Activated CD4-positive, CD25-positive, alpha-beta regulatory T cell treated with anti-CD3 and anti-CD28 coated beads, Interleukin-2, amount 50 U/mL, for 24 hours (primary cell): ENCODE measurements around the gene PDF.

Experiments
- ATAC-seq, 2 donors: fragments of 150-1000 bp; cut with Tn5 transposase; one replicate each; pipeline ENCODE4 v1.10.0; 2021; ENCODE audit warnings: mild to moderate bottlenecking in 1 of 2, moderate library complexity in 1 of 2

The PDF gene

DNA sequence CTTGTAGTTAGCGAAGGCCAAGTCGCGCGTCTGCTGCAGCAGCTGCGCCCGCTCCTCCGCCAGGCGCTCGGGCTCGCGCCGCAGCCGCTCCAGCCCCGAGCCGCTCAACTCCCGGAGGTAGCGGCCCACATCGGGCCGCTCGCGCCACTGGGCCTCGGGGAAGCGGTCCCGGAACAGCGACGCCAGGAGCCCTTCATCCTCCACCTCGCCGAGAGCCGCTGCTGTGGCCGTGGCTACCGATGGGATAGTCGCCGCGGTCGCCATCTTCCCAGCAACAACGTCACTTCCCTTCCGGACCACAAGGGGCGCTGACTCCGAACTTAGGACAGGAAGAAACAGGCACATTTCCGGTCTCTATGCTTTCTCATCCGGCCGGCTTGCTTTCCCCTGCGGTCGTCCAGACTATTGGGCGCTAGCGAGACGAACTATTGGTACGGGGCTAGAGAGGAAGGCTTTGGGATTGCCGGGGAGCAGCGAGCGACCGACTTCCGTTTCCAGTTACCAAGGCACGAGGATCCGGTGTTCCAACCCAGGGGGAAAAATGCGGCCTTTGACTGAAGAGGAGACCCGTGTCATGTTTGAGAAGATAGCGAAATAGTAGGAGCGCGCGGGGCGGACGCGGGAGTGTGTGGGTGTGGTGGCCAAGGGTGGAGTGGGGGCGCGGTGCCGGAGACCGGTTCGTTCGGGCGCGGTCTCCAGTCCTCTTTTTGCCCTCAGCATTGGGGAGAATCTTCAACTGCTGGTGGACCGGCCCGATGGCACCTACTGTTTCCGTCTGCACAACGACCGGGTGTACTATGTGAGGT, 9.1 kb upstream of the PDF start, which contains the start of the genes COG8 and NIP7:
COG8 (minus strand) TSS at position 276 of the 806 bp plus-strand sequence; CDS start at position 264, 12 bp downstream.
NIP7 (plus strand) TSS at position 484 of the 806 bp plus-strand sequence; CDS start at position 542, 58 bp downstream.
- ATAC-seq, result peak; percentile 91 to 94

DNA sequence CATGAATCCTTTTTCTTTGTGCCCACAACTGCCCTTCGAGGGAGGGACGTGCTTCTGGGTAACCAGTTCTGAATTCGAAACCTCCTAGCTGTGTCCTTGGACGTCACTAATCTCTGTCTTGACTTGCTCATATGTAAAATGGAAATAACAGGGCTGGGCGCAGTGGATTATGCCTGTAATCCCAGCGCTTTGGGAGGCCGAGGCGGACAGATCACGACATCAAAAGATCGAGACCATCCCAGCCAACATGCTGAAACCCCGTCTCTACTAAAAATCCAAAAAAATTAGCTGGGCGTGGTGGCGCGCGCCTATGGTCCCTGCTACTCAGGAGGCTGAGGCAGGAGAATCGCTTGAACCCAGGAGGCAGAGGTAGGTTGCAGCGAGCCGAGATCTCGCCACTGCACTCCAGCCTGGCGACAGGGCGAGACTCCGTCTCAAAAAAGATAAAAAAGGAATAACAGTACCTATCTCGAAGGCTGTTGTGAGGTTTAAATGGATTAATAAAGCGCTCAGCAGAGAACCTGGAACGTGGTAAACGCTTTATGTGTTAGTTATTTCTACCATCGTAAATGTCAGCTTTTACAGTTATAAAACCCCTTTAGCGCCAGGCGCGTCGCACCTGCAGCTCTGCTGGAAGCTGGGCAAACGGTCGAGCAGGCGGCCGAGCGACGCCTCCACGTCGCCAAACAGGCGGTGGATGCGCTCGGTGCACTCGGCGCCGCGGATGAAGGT, 8.3 kb upstream of the PDF start:
- ATAC-seq, result no peak

- ATAC-seq, result no peak
Observed at GRCh38 chr16:69334696-69335095, 4.3 kb upstream of the PDF start.

- peak; percentile 50 to 51 for ATAC-seq
Observed at GRCh38 chr16:69329369-69330285, 761 bp downstream of the PDF start.

DNA sequence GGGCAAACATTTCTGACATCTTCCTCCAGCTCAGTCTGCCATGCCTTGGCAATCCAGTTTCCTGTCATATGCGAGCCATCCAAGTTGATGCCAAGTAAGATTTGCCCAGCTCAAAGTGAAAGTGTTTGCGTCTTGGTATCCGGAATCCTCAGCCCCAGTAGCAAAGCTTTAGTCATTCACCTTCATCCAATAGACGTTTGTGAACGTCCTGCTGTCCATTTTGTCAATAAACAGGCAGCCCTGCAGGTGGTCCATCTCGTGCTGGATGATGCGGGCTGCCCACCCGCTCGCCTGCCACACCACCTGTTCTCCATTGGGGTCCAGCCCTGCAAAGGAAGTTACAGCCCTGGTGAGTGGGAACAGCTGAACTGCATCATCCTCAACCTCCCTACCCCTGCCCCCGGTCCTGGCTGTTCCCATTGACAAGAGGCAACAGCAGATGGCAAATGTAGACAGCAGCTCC, 1.5 kb downstream of the PDF start:
- ATAC-seq, result no peak

GRCh38 chr16:69327585-69328310, 2.6 kb downstream of the PDF start:
- no peak for ATAC-seq

GRCh38 chr16:69326172-69326873, 4.1 kb downstream of the PDF start:
- no peak for ATAC-seq

- ATAC-seq, result no peak
Observed at GRCh38 chr16:69325784-69326171, 4.6 kb downstream of the PDF start.

- ATAC-seq, result no peak
Observed at GRCh38 chr16:69324585-69325253, 5.7 kb downstream of the PDF start.

DNA sequence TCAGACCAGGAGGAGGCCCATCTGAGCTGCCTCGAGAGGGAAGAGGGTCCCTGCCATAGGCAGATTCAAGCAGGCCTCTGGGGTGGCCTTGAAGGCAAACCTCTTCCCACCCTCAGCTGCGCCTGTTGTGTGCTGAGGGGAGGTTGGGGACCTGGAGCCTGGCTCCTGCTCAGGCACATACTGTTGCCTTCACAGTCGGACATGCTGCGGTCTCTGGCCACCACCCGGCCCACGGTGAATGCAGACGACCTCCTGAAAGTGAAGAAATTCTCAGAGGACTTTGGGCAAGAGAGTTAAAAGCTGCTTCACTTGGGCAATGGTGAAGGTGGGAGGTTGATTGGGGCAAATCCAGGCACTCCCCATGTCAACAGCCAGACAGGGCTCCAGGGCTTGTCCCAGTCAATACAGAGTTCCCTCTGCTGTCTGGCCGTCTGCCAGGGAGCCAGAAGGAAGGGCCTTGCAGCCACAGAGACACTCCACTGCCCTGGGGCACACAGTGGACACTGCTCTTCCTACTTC, 6.3 kb downstream of the PDF start:
- no peak for ATAC-seq

GRCh38 chr16:69323415-69323814, 7.0 kb downstream of the PDF start:
- ATAC-seq, result no peak

DNA sequence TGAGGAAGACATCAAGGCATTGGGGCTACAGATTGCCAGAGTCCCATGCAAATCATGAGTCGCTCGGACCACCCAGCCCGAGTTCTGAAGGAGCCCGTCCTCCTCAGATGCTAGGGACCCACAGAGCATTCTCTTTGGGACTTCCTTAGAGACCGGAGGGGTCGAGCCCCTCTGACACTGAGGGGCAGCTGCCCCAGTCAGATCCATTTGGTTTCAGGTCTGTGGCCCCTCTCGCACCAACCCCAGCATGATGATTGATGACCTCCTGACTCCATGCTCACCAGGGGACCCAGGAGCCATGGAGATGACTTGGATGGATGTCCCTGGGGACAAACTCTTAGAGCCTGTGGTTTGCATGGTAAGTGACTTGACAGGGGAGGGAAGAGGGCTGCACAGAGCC, 8.0 kb downstream of the PDF start:
- ATAC-seq, result no peak

GRCh38 chr16:69321080-69321479, 9.3 kb downstream of the PDF start:
- no peak for ATAC-seq

DNA sequence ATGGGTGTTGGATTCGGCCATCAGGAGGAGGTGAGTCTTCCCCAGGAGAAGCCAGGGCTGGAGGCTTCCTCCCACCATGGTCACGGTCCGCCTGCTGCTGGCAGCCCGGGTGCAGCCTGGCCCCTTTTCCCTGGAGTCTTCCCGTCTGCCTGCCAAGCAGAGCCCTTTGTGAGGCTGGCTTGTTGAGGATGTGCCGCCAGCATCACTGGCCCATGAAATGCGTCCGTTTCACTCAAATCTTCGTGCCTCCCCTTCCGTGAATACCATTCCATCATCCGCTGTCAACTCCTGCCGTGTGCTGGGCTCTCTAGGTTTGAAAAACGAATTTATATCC, 9.7 kb downstream of the PDF start:
- no peak for ATAC-seq

DNA sequence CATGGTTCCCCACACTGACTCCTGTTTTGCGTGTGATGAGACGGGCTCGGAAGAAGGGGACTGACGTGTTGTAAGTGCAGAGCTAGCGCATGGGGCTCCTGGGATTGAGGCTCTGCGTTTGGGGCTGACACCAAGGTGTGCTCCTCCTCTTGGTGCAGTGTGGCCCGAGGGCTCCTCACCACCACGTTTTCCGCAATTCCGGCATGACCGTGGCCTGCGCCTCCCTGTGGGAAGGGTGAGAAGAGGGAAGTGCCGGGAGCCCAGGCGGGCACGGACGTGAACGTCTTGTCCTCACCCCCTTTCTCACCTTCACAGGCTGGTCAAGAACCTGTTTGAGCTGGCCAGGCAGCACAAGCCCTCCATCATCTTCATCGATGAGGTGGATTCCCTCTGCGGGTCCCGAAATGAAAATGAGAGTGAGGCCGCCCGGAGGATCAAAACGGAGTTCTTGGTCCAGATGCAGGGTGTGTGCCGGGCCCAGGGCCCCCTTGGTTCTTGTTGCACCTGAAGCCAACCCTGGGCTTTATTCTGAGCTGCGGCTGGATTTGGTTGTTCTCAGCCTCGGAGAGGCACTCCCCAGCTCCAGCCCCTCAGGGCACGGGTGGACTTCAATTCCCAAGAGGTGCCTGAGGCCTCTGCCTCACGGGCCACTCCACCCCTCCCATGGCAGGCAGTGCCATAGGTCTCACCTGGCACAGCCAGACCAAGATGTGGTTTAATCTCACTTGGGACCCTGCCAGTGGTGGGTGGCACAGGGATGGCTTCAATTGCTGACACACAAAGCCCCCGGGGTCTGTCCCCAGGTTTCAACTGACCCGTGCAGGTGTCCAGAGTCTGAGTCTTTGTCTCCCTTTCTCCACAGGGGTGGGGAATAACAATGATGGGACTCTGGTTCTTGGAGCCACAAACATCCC, 10.3 kb downstream of the PDF start:
- no peak for ATAC-seq

DNA sequence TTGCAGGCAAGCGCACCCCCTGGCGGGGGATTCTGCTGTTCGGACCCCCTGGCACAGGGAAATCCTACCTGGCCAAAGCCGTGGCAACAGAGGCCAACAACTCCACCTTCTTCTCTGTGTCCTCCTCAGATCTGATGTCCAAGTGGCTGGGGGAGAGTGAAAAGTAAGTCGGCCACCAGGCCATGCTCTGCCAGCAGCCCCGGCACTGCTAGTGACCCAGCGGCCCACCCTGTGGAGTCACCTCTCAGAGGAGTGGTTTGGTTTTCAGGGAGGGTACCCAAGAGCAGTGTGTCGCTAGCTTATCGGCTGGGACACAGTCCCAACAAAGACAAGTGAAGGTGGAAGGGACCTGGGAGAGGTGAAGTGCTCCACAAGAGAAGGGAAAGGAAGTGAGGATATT, 11.0 kb downstream of the PDF start:
- ATAC-seq, result no peak

GRCh38 chr16:69318911-69319289, 11.5 kb downstream of the PDF start:
- no peak for ATAC-seq

DNA sequence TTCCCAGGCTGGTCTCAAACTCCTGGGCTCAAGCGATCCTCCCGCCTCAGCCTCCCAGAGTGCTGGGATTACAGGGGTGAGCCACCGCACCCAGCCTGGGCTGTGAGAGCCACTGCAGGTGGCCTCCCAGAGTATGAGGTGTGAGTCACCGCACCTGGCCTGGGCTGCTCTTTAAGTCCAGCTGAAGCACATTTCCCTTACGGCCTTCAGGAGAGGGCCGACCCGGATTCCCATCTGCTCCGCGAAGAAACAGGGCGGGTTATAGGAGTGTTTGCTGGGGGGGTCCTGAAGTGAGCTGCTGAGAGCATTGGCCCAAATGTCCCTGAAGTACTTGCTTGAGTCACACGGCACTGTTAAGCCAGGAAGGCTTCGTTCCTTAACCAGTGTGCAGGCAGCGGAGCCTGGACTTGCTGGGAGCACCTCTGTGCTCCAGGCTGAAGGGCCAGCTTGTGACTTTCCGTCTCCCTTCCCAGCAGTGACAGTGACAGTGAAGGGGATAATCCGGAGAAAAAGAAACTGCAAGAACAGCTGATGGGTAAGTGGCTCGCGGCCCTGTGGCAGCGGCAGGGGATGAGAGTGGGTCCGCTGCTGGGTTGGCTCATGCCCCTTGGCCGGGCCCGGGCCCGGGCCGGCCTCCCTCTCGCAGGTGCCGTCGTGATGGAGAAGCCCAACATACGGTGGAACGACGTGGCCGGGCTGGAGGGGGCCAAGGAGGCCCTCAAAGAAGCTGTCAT, 12.0 kb downstream of the PDF start:
- ATAC-seq, result no peak

GRCh38 chr16:69316595-69317034, 13.8 kb downstream of the PDF start:
- ATAC-seq, result no peak
